Panc1 (cell line): ENCODE data around the gene RPN1. TPM values are rescaled to one million over a fixed set of nuclear protein-coding genes. Genes with fewer than 3 reads are reported as not detected.

Source experiments
- ATAC-seq: fragments of 200-7000 bp; cut with Tn5 transposase; 2 replicates; pipeline ENCODE4 v1.9.1; 2020; ENCODE audit warnings: mild to moderate bottlenecking, moderate library complexity
- BruUV-seq: library from RNA; stranded (reverse); fragments of 400-500 nt; replicated peaks from 2 replicates; lab custom pipeline; 2021; lab: Mats Ljungman, UMichigan
- CTCF ChIA-PET: fragments of 300-600 bp; sonication (Branson Sonifier 250); formaldehyde crosslinking; loops from one replicate; lab custom pipeline; 2022; ENCODE audit warnings: antibody characterized with exemption; lab: Charles Lee
- POLR2A ChIA-PET: fragments of 300-600 bp; sonication (Branson Sonifier 250); formaldehyde crosslinking; loops from one replicate; lab custom pipeline; 2022; ENCODE audit warnings: antibody characterized with exemption; lab: Charles Lee
- DNase-seq: peaks from one replicate; pipeline ENCODE4 v3.0.0-alpha.2; 2010; ENCODE audit warnings: low read depth, low spot score
- H3K27ac ChIP-seq: 2 replicates; pipeline ENCODE4 v1.5.1; 2011; ENCODE audit warnings: mild to moderate bottlenecking, low read length, inconsistent platforms
- H3K27me3 ChIP-seq: fragments of 200-500 bp; sonication (Bioruptor generic); 2 replicates; pipeline ENCODE4 v1.6.0; 2014; ENCODE audit warnings: low read length, inconsistent platforms; ENCODE audit not compliant: control insufficient read depth, insufficient read depth
- H3K36me3 ChIP-seq: fragments of 200-500 bp; sonication (Bioruptor generic); 2 replicates; pipeline ENCODE4 v1.5.1; 2014; ENCODE audit warnings: inconsistent platforms, mild to moderate bottlenecking, low read length, moderate library complexity; ENCODE audit not compliant: control insufficient read depth, insufficient read depth
- H3K4me1 ChIP-seq: 2 replicates; pipeline ENCODE4 v1.5.1; 2011; ENCODE audit warnings: inconsistent platforms, mild to moderate bottlenecking, low read length, moderate library complexity; ENCODE audit not compliant: control insufficient read depth, insufficient read depth
- H3K4me3 ChIP-seq, 2 experiments: 2 replicates each; pipeline ENCODE4 v1.5.1; 2011 to 2012; ENCODE audit warnings: low read depth in 2 of 2, low read length in 2 of 2, mild to moderate bottlenecking in 2 of 2, inconsistent platforms in 1 of 2, moderate library complexity in 1 of 2
- H3K9me3 ChIP-seq: fragments of 200-500 bp; sonication (Bioruptor generic); 2 replicates; pipeline ENCODE4 v1.5.1; 2014; ENCODE audit warnings: low read depth, mild to moderate bottlenecking, inconsistent platforms, low read length, moderate library complexity; ENCODE audit not compliant: control insufficient read depth, insufficient read depth
- CTCF ChIP-seq: fragments of 450-650 bp; IDR thresholded peaks from 2 replicates; pipeline ENCODE4 v1.5.1; 2017; ENCODE audit warnings: mild to moderate bottlenecking
- POLR2AphosphoS5 ChIP-seq: IDR thresholded peaks from 2 replicates; pipeline ENCODE4 v1.6.1; 2012; ENCODE audit warnings: mild to moderate bottlenecking, low read depth, low read length, moderate library complexity
- REST ChIP-seq, 2 experiments: IDR thresholded peaks; 2 replicates each; pipeline ENCODE4 v1.6.1; 2011 to 2012; ENCODE audit warnings: low read depth in 2 of 2, control low read depth in 1 of 2, low read length in 1 of 2, mild to moderate bottlenecking in 1 of 2, moderate library complexity in 1 of 2; ENCODE audit not compliant: insufficient read depth in 1 of 2
- SIN3A ChIP-seq: IDR thresholded peaks from 2 replicates; pipeline ENCODE4 v1.6.1; 2012; ENCODE audit warnings: low read depth, mild to moderate bottlenecking, low read length, moderate library complexity, borderline replicate concordance; ENCODE audit not compliant: insufficient read depth
- TCF7L2 ChIP-seq: IDR thresholded peaks from 2 replicates; pipeline ENCODE4 v1.6.1; 2011; ENCODE audit warnings: mild to moderate bottlenecking, low read depth, low read length, inconsistent platforms
- in situ Hi-C: cut with HindIII; loops from 2 replicates; pipeline ENCODE4 v1.10.0; 2016; ENCODE audit warnings: low sequenced_read_pairs, low pct_unique_long_range_greater_than_20kb
- intact Hi-C: fragments of 100-400 bp; cut with micrococcal nuclease; formaldehyde crosslinking; loops from one replicate; pipeline ENCODE4 v1.10.0; 2022; ENCODE audit not compliant: unreplicated experiment
- total RNA-seq: library from RNA; stranded (reverse); gene quantifications from one replicate; pipeline ENCODE4 v1.2.1, GENCODE V29; 2021; ENCODE audit not compliant: unreplicated experiment

Gene RPN1
- total RNA-seq, 1 experiment from 2014 or later: 320 TPM

GRCh38 chr3:128683957-128684356 lies 33.3 kb upstream of the RPN1 start:
- Histone ChIP-seq H3K4me3 (no peak overlapping the region), H3K27me3 (no peaks in the 10 kb centered on the region), H3K36me3 (no peaks in the 10 kb centered on the region), H3K4me1 (peaks cover 13% of the 10 kb centered on the region), H3K9me3 (no peaks in the 10 kb centered on the region), H3K27ac (no peak overlapping the region)
- DNase-seq (no peak), ATAC-seq (no peak)
- in situ Hi-C loops (no loop called here), intact Hi-C loops (loop anchor here (5.0 kb wide), 2 partner anchors 108 to 238 kb away; no protein-coding TSS in a partner anchor)
- TF ChIP-seq POLR2AphosphoS5: no peak
- no peak for TF ChIP-seq SIN3A
- TF ChIP-seq CTCF: no peak
- TF ChIP-seq TCF7L2: no peak
- TF ChIP-seq REST (IDR thresholded peaks at IDR 0.05; ENCODE audit: insufficient read depth in 1 of 2, low read depth in 2 of 2, low read length in 1 of 2): no peak
- CTCF ChIA-PET: no interaction called here
- no TSS peak for BruUV-seq
- POLR2A ChIA-PET: interaction anchor here (0.7 kb wide), 2 partner anchors 11 to 792 kb away, joined by 3 to 8 read pairs; no protein-coding TSS in a partner anchor

GRCh38 chr3:128681369-128681829 lies 30.8 kb upstream of the RPN1 start:
- POLR2A ChIA-PET: no interaction called here
- DNase-seq: no peak
- no peaks in the 10 kb centered on the region for H3K27me3 ChIP-seq
- no peaks in the 10 kb centered on the region for H3K9me3 ChIP-seq
- in situ Hi-C loops: no loop called here
- BruUV-seq: no TSS peak
- ATAC-seq: no peak
- CTCF ChIA-PET: interaction anchor here (0.7 to 1.4 kb wide), 4 partner anchors 9 to 177 kb away, joined by 3 to 4 read pairs (median 3); no protein-coding TSS in a partner anchor
- H3K4me3 ChIP-seq: peak overlapping the region; percentile 47 to 60
- H3K36me3 ChIP-seq: no peaks in the 10 kb centered on the region
- H3K4me1 ChIP-seq: peaks cover 13% of the 10 kb centered on the region
- no peak for TF ChIP-seq SIN3A
- TF ChIP-seq TCF7L2: no peak
- TF ChIP-seq CTCF: no peak
- TF ChIP-seq POLR2AphosphoS5: no peak
- no peak; a peak in 1 of 4 replicates for TF ChIP-seq REST (IDR thresholded peaks at IDR 0.05; ENCODE audit: insufficient read depth in 1 of 2, low read depth in 2 of 2, low read length in 1 of 2)
- intact Hi-C loops: loop anchor here (5.0 kb wide), 2 partner anchors 111 to 241 kb away; no protein-coding TSS in a partner anchor
- peak overlapping the region; percentile 96 for H3K27ac ChIP-seq
